ENCODE measurements around the gene CIAO1. TPM values are rescaled to one million over a fixed set of nuclear protein-coding genes. Genes with fewer than 3 reads are reported as not detected.

The CIAO1 gene
- total and polyA plus RNA-seq, 2 of the 13 experiments (the other 11 are each of a cell fraction or from before 2014, with no cell fraction given), result 99.3 to 120 TPM

DNA sequence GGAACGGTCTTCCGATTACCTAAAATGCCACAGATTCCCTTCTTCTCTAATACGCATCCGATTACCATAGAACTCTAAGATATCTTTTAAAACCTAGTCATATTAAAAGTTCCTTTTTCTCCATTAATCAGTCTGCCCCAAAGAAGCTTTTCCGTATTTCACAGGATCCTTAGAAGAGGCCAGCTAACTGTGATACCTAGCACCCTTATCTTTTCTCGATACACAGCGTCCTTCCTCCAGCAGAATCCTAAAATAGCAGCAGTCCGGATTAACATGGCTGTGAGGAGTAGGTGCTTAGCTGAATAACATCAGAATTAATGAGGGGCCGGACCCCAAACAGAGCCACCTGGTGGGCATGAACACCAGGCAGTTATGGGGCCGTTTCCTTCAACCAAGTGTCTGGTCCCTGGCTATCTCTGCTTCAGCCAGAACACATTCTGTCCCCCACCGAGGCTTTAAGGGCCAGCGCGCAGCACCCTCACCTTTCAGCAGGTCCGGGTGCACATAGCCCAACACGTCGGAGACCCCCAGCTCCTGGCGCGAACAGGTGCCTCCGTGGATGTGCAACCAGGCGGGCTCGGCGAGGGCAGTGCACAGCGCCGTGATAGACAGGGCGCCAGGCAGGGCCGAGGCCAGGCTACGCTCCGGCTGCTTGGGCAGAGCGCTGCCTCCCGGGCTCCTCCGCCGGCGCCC is 1.2 kb upstream of the CIAO1 start (continued):
- TF ChIP-seq CEBPB (IDR thresholded peaks at IDR 0.05; ENCODE audit: borderline replicate concordance, low read depth, low read length), result no peak
- no peak for TF ChIP-seq FOXC1 (CRISPR knock-in tag; IDR thresholded peaks at IDR 0.05; ENCODE audit: borderline replicate concordance)
- TF ChIP-seq ZFP37 (CRISPR knock-in tag; IDR thresholded peaks at IDR 0.05; ENCODE audit: borderline replicate concordance), result no peak
- no peak for TF ChIP-seq FOXK1 (CRISPR knock-in tag; IDR thresholded peaks at IDR 0.05; ENCODE audit: borderline replicate concordance, low read depth)
- no peak for TF ChIP-seq GABPA (IDR thresholded peaks at IDR 0.05; ENCODE audit: low read depth, low read length)
- TF ChIP-seq GABPA (CRISPR knock-in tag; IDR thresholded peaks at IDR 0.05; ENCODE audit: low read depth), result peak; percentile 41
- no peak; the same call in 1 of the 2 replicates for TF ChIP-seq ZNF616 (CRISPR knock-in tag; IDR thresholded peaks at IDR 0.05; ENCODE audit: low read depth)
- 0 out of 2 replicates have a peak, but pooled peaks have one; percentile 25 for TF ChIP-seq ARID2 (CRISPR knock-in tag; IDR thresholded peaks at IDR 0.05; ENCODE audit: borderline replicate concordance)
- no peak for TF ChIP-seq ZBTB21 (CRISPR knock-in tag; IDR thresholded peaks at IDR 0.05)
- 0 out of 2 replicates have a peak, but pooled peaks have one; percentile 67 for TF ChIP-seq EEA1 (CRISPR knock-in tag; IDR thresholded peaks at IDR 0.05; ENCODE audit: borderline replicate concordance)
- no peak for TF ChIP-seq HHEX (CRISPR knock-in tag; IDR thresholded peaks at IDR 0.05)
- TF ChIP-seq SKI (IDR thresholded peaks at IDR 0.05; ENCODE audit: partially characterized antibody), result no peak
- TF ChIP-seq REL (CRISPR knock-in tag; conservative IDR thresholded peaks at IDR 0.05), result no peak
- TF ChIP-seq, protein P1, sequence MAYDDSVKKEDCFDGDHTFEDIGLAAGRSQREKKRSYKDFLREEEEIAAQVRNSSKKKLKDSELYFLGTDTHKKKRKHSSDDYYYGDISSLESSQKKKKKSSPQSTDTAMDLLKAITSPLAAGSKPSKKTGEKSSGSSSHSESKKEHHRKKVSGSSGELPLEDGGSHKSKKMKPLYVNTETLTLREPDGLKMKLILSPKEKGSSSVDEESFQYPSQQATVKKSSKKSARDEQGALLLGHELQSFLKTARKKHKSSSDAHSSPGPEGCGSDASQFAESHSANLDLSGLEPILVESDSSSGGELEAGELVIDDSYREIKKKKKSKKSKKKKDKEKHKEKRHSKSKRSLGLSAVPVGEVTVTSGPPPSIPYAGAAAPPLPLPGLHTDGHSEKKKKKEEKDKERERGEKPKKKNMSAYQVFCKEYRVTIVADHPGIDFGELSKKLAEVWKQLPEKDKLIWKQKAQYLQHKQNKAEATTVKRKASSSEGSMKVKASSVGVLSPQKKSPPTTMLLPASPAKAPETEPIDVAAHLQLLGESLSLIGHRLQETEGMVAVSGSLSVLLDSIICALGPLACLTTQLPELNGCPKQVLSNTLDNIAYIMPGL (CRISPR knock-in tag; IDR thresholded peaks at IDR 0.05; ENCODE audit: borderline replicate concordance in 1 of 2, low read depth in 1 of 2), result peak; percentile 39 to 55; a peak in 2 of 4 replicates
- TF ChIP-seq KAT7 (CRISPR knock-in tag; IDR thresholded peaks at IDR 0.05; ENCODE audit: borderline replicate concordance), result no peak
- TF ChIP-seq SATB2 (CRISPR knock-in tag; IDR thresholded peaks at IDR 0.05), result no peak
- TF ChIP-seq, protein P2, sequence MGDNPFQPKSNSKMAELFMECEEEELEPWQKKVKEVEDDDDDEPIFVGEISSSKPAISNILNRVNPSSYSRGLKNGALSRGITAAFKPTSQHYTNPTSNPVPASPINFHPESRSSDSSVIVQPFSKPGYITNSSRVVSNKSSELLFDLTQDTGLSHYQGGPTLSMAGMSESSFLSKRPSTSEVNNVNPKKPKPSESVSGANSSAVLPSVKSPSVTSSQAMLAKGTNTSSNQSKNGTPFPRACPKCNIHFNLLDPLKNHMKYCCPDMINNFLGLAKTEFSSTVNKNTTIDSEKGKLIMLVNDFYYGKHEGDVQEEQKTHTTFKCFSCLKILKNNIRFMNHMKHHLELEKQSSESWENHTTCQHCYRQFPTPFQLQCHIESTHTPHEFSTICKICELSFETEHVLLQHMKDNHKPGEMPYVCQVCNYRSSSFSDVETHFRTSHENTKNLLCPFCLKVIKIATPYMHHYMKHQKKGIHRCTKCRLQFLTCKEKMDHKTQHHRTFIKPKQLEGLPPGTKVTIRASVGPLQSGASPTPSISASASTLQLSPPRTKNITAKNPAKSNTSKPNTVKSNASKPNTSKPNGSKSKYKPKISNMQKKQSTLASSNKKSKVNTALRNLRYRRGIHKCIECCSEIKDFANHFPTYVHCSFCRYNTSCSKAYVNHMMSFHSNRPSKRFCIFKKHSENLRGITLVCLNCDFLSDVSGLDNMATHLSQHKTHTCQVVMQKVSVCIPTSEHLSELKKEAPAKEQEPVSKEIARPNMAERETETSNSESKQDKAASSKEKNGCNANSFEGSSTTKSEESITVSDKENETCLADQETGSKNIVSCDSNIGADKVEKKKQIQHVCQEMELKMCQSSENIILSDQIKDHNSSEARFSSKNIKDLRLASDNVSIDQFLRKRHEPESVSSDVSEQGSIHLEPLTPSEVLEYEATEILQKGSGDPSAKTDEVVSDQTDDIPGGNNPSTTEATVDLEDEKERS (CRISPR knock-in tag; IDR thresholded peaks at IDR 0.05), result no peak
- TF ChIP-seq, protein P3, sequence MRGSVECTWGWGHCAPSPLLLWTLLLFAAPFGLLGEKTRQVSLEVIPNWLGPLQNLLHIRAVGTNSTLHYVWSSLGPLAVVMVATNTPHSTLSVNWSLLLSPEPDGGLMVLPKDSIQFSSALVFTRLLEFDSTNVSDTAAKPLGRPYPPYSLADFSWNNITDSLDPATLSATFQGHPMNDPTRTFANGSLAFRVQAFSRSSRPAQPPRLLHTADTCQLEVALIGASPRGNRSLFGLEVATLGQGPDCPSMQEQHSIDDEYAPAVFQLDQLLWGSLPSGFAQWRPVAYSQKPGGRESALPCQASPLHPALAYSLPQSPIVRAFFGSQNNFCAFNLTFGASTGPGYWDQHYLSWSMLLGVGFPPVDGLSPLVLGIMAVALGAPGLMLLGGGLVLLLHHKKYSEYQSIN (CRISPR knock-in tag; IDR thresholded peaks at IDR 0.05; ENCODE audit: borderline replicate concordance), result no peak; the same call in 1 of the 2 replicates
- TF ChIP-seq ZNF546 (CRISPR knock-in tag; conservative IDR thresholded peaks at IDR 0.05), result 0 out of 2 replicates have a peak, but pooled peaks have one; percentile 37
- TF ChIP-seq, protein P4, sequence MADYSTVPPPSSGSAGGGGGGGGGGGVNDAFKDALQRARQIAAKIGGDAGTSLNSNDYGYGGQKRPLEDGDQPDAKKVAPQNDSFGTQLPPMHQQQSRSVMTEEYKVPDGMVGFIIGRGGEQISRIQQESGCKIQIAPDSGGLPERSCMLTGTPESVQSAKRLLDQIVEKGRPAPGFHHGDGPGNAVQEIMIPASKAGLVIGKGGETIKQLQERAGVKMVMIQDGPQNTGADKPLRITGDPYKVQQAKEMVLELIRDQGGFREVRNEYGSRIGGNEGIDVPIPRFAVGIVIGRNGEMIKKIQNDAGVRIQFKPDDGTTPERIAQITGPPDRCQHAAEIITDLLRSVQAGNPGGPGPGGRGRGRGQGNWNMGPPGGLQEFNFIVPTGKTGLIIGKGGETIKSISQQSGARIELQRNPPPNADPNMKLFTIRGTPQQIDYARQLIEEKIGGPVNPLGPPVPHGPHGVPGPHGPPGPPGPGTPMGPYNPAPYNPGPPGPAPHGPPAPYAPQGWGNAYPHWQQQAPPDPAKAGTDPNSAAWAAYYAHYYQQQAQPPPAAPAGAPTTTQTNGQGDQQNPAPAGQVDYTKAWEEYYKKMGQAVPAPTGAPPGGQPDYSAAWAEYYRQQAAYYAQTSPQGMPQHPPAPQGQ (CRISPR knock-in tag; IDR thresholded peaks at IDR 0.05; ENCODE audit: borderline replicate concordance), result no peak
- no peak for TF ChIP-seq SRSF1 (optimal IDR thresholded peaks at IDR 0.05; ENCODE audit: low read depth, low read length)
- no peak for TF ChIP-seq IRX3 (CRISPR knock-in tag; IDR thresholded peaks at IDR 0.05; ENCODE audit: borderline replicate concordance, low read depth)

All from HepG2 (cell line).